Immature natural killer cell (primary cell): ENCODE results near the gene ATP1A2. TPM values are rescaled to one million over a fixed set of nuclear protein-coding genes. Genes with fewer than 3 reads are reported as not detected.

ENCODE experiments used
- DNase-seq, 3 donors: peaks; one replicate each; pipeline ENCODE4 v3.0.0; 2022; ENCODE audit warnings: mixed read lengths in 1 of 3
- H3K27ac Mint-ChIP-seq, 6 donors: one replicate each; pipeline ENCODE4 v1.8.0; 2020; ENCODE audit warnings: mixed read lengths in 6 of 6, mild to moderate bottlenecking in 5 of 6, inconsistent platforms in 4 of 6, moderate library complexity in 3 of 6
- H3K27me3 Mint-ChIP-seq, 3 donors: one replicate each; pipeline ENCODE4 v1.8.0; 2020 to 2021; ENCODE audit warnings: low read depth in 3 of 3, mild to moderate bottlenecking in 3 of 3, mixed read lengths in 3 of 3, moderate library complexity in 3 of 3, inconsistent platforms in 1 of 3
- H3K36me3 Mint-ChIP-seq, 3 donors: one replicate each; pipeline ENCODE4 v1.8.0; 2020; ENCODE audit warnings: mixed read lengths in 3 of 3, inconsistent platforms in 2 of 3, mild to moderate bottlenecking in 2 of 3
- H3K4me1 Mint-ChIP-seq, 2 donors: one replicate each; pipeline ENCODE4 v1.8.0; 2020; ENCODE audit warnings: inconsistent platforms in 2 of 2, mild to moderate bottlenecking in 2 of 2, mixed read lengths in 2 of 2, moderate library complexity in 1 of 2
- H3K4me3 Mint-ChIP-seq, 5 donors: one replicate each; pipeline ENCODE4 v1.8.0; 2020; ENCODE audit warnings: mild to moderate bottlenecking in 5 of 5, mixed read lengths in 5 of 5, inconsistent platforms in 3 of 5, moderate library complexity in 3 of 5
- H3K9me3 Mint-ChIP-seq, 6 donors: one replicate each; pipeline ENCODE4 v1.8.0; 2020; ENCODE audit warnings: mild to moderate bottlenecking in 6 of 6, mixed read lengths in 6 of 6, inconsistent platforms in 4 of 6, moderate library complexity in 3 of 6
- polyA plus RNA-seq, 3 donors: library from polyadenylated mRNA; unstranded; fragments of 300-500 nt; fragmentation: Illumina TruSeq; gene quantifications; one replicate each; pipeline ENCODE4 v1.2.3, GENCODE V29; 2021

ATP1A2 gene
- not detected for polyA plus RNA-seq

- Mint-ChIP-seq H3K9me3 (no peaks in the 10 kb centered on the region), H3K27me3 (peaks cover 1 to 7% (median 2%) of the 10 kb centered on the region in 3 donors), H3K4me1 (no peaks in the 10 kb centered on the region), H3K27ac (no peak within 1 kb of the TSS), H3K4me3 (no peak within 1 kb of the TSS), H3K36me3 (no peaks in the 10 kb centered on the region)
- no peak for DNase-seq
Observed at GRCh38 chr1:160115545-160116282, at the start of gene ATP1A2. Gene ATP1A2 (plus strand): TSS chr1:160115759. CDS start chr1:160115862, 103 bp downstream.

- Mint-ChIP-seq H3K4me3 (no peak overlapping the region), H3K27ac (no peak overlapping the region), H3K27me3 (peaks cover 3 to 11% (median 9%) of the 10 kb centered on the region in 3 donors)
Observed at GRCh38 chr1:160066829-160067745, 48.5 kb upstream of the ATP1A2 start.

GRCh38 chr1:160068225-160068624 lies 47.3 kb upstream of the ATP1A2 start:
- no peaks in the 10 kb centered on the region for H3K36me3 Mint-ChIP-seq
- H3K27ac Mint-ChIP-seq = no peak overlapping the region
- H3K9me3 Mint-ChIP-seq = peaks cover 0 to 2% (median 0%) of the 10 kb centered on the region in 6 donors
- peak overlapping the region in 1 of 5 donors; percentile 8 for H3K4me3 Mint-ChIP-seq
- no peak for DNase-seq
- H3K4me1 Mint-ChIP-seq = peaks cover 8 to 9% of the 10 kb centered on the region in 2 donors
- peaks cover 4 to 11% (median 10%) of the 10 kb centered on the region in 3 donors for H3K27me3 Mint-ChIP-seq

More at GRCh38 chr1:160066829-160067745, 48.5 kb upstream of the ATP1A2 start:
- DNase-seq = no peak
- H3K4me1 Mint-ChIP-seq = peaks cover 8 to 9% of the 10 kb centered on the region in 2 donors
- H3K9me3 Mint-ChIP-seq = peaks cover 0 to 2% (median 0%) of the 10 kb centered on the region in 6 donors
- no peaks in the 10 kb centered on the region for H3K36me3 Mint-ChIP-seq

- Mint-ChIP-seq H3K27ac (peak within 1 kb of the TSS in 3 of 6 donors; percentile 32 to 67 (median 41)), H3K4me1 (peaks cover 8 to 9% of the 10 kb centered on the region in 2 donors), H3K9me3 (peaks cover 0 to 2% (median 0%) of the 10 kb centered on the region in 6 donors), H3K4me3 (peak within 1 kb of the TSS; percentile 83 to 94 (median 91)), H3K36me3 (no peaks in the 10 kb centered on the region), H3K27me3 (peaks cover 7 to 11% (median 11%) of the 10 kb centered on the region in 3 donors)
- DNase-seq = no peak
Observed at GRCh38 chr1:160069460-160070231, 45.9 kb upstream of the ATP1A2 start, which contains the start of gene KCNJ10. Gene KCNJ10 (minus strand): TSS chr1:160070160. CDS start chr1:160042532, 27,628 bp downstream.

- H3K4me3 Mint-ChIP-seq = peak overlapping the region; percentile 83 to 94 (median 91)
- peak; percentile 62 to 69 (median 66) for DNase-seq
- peak overlapping the region in 3 of 6 donors; percentile 32 to 67 (median 41) for H3K27ac Mint-ChIP-seq
- peaks cover 0 to 2% (median 0%) of the 10 kb centered on the region in 6 donors for H3K9me3 Mint-ChIP-seq
- H3K4me1 Mint-ChIP-seq = peaks cover 8 to 9% of the 10 kb centered on the region in 2 donors
- H3K27me3 Mint-ChIP-seq = peaks cover 7 to 11% (median 10%) of the 10 kb centered on the region in 3 donors
- H3K36me3 Mint-ChIP-seq = no peaks in the 10 kb centered on the region
Observed at GRCh38 chr1:160070243-160071163, 45.1 kb upstream of the ATP1A2 start.

- H3K27me3 Mint-ChIP-seq = peaks cover 8 to 11% (median 9%) of the 10 kb centered on the region in 3 donors
- H3K9me3 Mint-ChIP-seq = peaks cover 0 to 2% (median 0%) of the 10 kb centered on the region in 6 donors
- no peaks in the 10 kb centered on the region for H3K36me3 Mint-ChIP-seq
- DNase-seq = no peak
- peaks cover 8 to 9% of the 10 kb centered on the region in 2 donors for H3K4me1 Mint-ChIP-seq
- no peak overlapping the region for H3K4me3 Mint-ChIP-seq
- no peak overlapping the region for H3K27ac Mint-ChIP-seq
Observed at GRCh38 chr1:160071289-160071688, 44.3 kb upstream of the ATP1A2 start.

GRCh38 chr1:160074865-160075264 lies 40.7 kb upstream of the ATP1A2 start:
- no peak for DNase-seq
- Mint-ChIP-seq H3K4me1 (peaks cover 7 to 9% of the 10 kb centered on the region in 2 donors), H3K36me3 (no peaks in the 10 kb centered on the region), H3K9me3 (peaks cover 0 to 2% (median 0%) of the 10 kb centered on the region in 6 donors), H3K27me3 (peaks cover 9 to 13% (median 12%) of the 10 kb centered on the region in 3 donors), H3K4me3 (no peak overlapping the region), H3K27ac (no peak overlapping the region)

- H3K36me3 Mint-ChIP-seq = no peaks in the 10 kb centered on the region
- peaks cover 10 to 17% (median 11%) of the 10 kb centered on the region in 3 donors for H3K27me3 Mint-ChIP-seq
- DNase-seq = no peak
- H3K4me1 Mint-ChIP-seq = peaks cover 0 to under 1% of the 10 kb centered on the region in 2 donors
- no peak overlapping the region for H3K27ac Mint-ChIP-seq
- H3K9me3 Mint-ChIP-seq = peaks cover 0 to 2% (median 0%) of the 10 kb centered on the region in 6 donors
- H3K4me3 Mint-ChIP-seq = no peak overlapping the region
Observed at GRCh38 chr1:160075836-160076235, 39.7 kb upstream of the ATP1A2 start.

GRCh38 chr1:160076295-160076694 lies 39.3 kb upstream of the ATP1A2 start:
- Mint-ChIP-seq H3K27ac (no peak overlapping the region), H3K9me3 (peaks cover 0 to 2% (median 0%) of the 10 kb centered on the region in 6 donors), H3K36me3 (no peaks in the 10 kb centered on the region), H3K4me1 (no peaks in the 10 kb centered on the region), H3K27me3 (peaks cover 10 to 21% (median 11%) of the 10 kb centered on the region in 3 donors), H3K4me3 (no peak overlapping the region)
- DNase-seq = no peak

- H3K9me3 Mint-ChIP-seq = no peaks in the 10 kb centered on the region
- peaks cover 12 to 21% (median 21%) of the 10 kb centered on the region in 3 donors for H3K27me3 Mint-ChIP-seq
- H3K36me3 Mint-ChIP-seq = no peaks in the 10 kb centered on the region
- no peak for DNase-seq
- no peak overlapping the region for H3K4me3 Mint-ChIP-seq
- H3K4me1 Mint-ChIP-seq = no peaks in the 10 kb centered on the region
- H3K27ac Mint-ChIP-seq = no peak overlapping the region
Observed at GRCh38 chr1:160077486-160077885, 38.1 kb upstream of the ATP1A2 start.

GRCh38 chr1:160078512-160079195 lies 36.9 kb upstream of the ATP1A2 start:
- H3K4me3 Mint-ChIP-seq = no peak overlapping the region
- no peaks in the 10 kb centered on the region for H3K4me1 Mint-ChIP-seq
- DNase-seq = peak; percentile 26 to 46 (median 30)
- no peak overlapping the region for H3K27ac Mint-ChIP-seq
- H3K27me3 Mint-ChIP-seq = peaks cover 17 to 26% (median 24%) of the 10 kb centered on the region in 3 donors
- H3K36me3 Mint-ChIP-seq = no peaks in the 10 kb centered on the region
- H3K9me3 Mint-ChIP-seq = no peaks in the 10 kb centered on the region

- Mint-ChIP-seq H3K4me3 (no peak overlapping the region), H3K4me1 (peaks cover 4% of the 10 kb centered on the region in 2 donors), H3K36me3 (no peaks in the 10 kb centered on the region), H3K27me3 (peaks cover 17 to 27% (median 25%) of the 10 kb centered on the region in 3 donors), H3K27ac (no peak overlapping the region), H3K9me3 (no peaks in the 10 kb centered on the region)
- DNase-seq = no peak
Observed at GRCh38 chr1:160079448-160079847, 36.1 kb upstream of the ATP1A2 start.
